ENCODE measurements around the gene SHBG.

Gene SHBG

DNA sequence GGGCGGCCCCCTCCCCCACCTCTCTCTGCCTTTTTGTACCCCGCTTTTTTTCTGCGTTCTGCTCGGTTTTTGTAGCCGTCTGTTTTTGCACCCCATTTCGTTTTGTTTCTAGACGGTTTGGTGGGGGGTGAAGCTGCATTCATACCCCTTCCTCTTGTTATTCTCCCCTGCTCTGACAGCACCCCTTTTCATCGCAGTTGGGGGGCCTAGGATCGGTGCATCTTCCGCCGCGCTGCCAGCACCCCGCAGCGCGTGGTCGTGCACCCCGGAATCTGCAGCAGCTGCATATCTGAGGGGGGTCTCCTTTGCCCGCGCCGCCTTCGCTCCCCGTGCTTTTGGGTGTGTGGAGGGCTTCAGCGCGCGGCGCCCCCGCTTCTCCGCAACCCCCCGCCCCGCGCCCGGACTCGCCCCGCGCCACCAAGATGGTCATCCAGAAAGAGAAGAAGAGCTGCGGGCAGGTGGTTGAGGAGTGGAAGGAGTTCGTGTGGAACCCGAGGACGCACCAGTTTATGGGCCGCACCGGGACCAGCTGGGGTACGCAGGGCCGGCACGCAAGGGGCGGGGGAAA lies 21.2 kb downstream of the SHBG start:
- no peak for DNase-seq

- DNase-seq = no peak
Measured at GRCh38 chr17:7651665-7652387, 21.9 kb downstream of the SHBG start.

GRCh38 chr17:7652388-7653356 lies 22.7 kb downstream of the SHBG start:
- no peak for DNase-seq

DNA sequence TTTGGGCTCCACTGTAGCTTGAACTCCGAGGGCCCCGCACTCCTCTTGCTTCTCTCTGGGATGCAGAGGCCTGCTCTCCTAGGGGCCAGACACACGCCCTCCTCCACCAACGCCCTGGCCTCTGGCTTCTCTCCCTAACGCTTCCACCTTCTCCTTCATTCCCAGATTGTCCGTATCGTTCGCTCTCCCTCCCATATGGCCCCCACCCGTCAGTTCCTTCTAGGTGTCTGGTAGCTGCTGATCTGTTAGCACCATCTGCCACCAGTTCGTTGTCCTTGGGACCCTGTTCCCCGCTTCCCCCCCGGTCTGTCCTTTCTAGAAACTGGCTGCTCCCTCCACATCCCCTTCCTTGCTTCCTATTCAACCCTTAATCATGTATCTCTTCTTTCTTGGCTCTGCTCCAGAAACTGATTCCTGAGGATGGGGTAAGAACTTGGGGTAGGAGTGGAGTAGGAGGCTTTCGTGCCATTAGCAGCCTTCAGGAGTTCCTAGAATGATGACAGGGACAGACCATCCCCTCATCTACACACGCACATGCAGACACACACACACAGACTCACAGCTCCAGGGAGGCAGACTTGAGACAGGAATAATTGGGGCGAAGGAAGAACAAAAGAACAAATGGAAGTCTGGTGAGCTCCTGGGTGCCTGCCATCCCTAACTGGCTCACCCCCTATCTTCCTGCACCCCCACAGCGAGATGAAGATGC lies 25.1 kb downstream of the SHBG start:
- DNase-seq = no peak

DNA sequence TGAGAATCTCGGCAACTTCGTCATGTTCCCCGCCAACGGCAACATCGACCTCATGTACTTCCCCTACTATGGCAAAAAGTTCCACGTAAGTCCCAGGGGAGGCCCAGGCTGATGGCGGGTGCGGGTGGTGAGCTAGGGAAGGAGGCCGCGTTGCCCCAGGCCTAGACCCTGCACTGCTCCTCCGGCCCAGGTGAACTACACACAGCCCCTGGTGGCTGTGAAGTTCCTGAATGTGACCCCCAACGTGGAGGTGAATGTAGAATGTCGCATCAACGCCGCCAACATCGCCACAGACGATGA lies 25.6 kb downstream of the SHBG start:
- DNase-seq = no peak

- no peak for DNase-seq
Measured at GRCh38 chr17:7656958-7657609, 27.1 kb downstream of the SHBG start.

DNA sequence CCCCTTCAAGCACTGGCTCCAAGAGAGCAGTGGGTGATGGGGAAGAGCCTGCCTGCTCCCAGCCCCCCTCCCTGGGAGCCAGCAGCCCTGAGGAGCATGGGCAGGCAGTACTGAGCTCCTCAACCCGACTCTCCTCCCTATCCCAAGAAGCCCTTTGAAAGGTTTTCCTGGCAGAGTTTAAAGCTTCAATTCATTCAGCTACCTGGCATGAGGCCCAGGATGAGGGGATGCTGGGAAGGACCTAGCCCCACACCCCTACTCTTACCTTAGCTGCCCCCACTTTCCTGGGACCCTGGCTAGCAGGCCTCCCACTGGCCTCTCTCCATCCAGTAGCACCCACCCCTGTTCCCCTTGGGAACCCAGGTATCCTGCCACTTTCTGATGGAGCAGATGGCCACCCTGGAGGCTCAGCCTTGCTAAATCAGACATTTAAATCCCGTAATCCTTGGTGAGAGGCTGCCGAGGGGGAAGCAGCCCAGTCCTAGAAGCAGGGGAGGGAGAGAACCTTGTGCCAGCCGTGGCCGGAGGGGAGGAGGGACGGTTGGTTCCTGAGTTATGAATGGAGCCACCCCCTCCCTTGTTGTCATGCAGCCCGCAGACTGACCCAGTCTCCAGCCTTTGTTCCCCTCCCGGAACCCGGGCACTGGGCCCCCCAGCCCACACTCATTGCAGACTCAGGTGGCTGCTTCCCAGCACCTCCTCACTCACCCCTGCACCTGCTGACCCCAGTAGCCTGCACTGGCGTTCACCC lies 37.9 kb downstream of the SHBG start:
- DNase-seq = no peak

DNA sequence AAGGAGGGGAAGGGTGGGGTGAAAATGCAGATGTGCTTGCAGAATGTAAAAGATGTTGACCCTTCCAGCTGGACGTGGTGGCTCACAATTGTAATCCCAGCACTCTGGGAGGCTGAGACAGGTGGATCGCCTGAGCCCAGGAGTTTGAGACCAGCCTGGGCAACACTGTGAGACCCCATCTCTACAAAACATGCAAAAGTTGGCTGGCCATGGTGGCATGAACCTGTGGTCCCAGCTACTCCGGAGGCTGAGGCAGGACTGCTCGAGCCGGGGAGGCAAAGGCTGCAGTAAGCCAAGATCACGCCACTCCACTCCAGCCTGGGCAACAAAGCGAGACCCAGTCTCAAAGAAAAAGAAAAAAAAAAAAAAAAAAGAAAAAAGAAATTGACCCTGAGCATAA lies 38.5 kb downstream of the SHBG start:
- DNase-seq = no peak

- peak; percentile 73 for DNase-seq
Measured at GRCh38 chr17:7673239-7673638, 43.3 kb downstream of the SHBG start.

DNA sequence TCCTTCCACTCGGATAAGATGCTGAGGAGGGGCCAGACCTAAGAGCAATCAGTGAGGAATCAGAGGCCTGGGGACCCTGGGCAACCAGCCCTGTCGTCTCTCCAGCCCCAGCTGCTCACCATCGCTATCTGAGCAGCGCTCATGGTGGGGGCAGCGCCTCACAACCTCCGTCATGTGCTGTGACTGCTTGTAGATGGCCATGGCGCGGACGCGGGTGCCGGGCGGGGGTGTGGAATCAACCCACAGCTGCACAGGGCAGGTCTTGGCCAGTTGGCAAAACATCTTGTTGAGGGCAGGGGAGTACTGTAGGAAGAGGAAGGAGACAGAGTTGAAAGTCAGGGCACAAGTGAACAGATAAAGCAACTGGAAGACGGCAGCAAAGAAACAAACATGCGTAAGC lies 45.0 kb downstream of the SHBG start:
- DNase-seq = no peak

DNA sequence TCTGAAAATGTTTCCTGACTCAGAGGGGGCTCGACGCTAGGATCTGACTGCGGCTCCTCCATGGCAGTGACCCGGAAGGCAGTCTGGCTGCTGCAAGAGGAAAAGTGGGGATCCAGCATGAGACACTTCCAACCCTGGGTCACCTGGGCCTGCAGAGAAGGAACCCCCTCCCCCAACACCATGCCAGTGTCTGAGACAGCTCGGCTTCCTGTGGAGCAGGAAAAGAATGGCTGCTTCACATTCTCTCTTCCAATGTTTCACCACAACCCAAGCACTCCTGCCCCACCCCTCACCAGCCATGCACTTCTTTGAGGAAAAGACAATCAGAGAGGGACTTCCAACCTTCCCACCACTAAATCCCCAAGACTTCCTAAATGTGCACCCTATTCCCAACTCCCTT lies 46.6 kb downstream of the SHBG start:
- no peak for DNase-seq

DNA sequence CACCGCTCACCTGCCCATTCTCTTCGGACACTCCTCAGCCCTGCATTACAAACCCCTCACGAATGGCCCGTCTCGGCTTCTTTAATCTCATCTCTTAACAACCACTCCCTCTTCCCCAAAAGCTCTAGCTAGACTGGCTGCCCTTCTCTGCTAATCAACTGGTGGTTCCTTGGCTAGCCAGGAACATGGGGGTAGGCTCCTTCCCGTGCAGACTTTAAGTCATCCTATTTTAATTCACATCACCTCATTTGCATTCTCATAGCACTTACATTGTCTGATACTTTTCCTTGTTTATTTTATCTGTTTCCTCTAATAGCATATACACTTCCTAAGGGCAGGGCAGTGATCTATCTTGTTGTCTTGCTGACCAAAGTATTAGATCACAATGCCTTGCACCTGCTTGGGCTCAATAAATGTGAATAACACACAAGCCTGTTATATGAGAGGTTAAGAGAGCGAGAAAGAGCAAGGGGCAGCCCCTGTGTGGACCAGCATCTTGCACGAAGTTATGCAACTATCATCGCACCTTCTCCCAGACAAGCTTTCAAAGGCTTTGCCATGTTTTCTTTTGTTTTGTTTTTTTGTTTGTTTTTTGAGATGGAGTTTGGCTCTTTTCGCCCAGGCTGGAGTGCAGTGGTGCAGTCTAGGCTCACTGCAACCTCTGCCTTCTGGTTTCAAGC lies 47.6 kb downstream of the SHBG start:
- no peak for DNase-seq
